HCT116 (cell line): Measurements from ENCODE around the gene MORN5.

Experiments used
- ATF3 ChIP-seq: IDR thresholded peaks from 2 replicates; pipeline ENCODE4 v1.6.1; 2012
- EZH2 ChIP-seq: fragments of 200-600 bp; sonication (generic); IDR thresholded peaks from 2 replicates; pipeline ENCODE4 v1.6.1; 2017; ENCODE audit warnings: antibody characterized with exemption, mixed run types
- MAX ChIP-seq: IDR thresholded peaks from 2 replicates; pipeline ENCODE4 v1.6.1; 2012
- POLR2A ChIP-seq: IDR thresholded peaks from 2 replicates; pipeline ENCODE4 v1.7.0; 2011; ENCODE audit warnings: borderline replicate concordance; ENCODE audit not compliant: insufficient read depth, insufficient read length; ENCODE audit errors: extremely low read depth
- POLR2AphosphoS5 ChIP-seq: IDR thresholded peaks from 2 replicates; pipeline ENCODE4 v1.6.1; 2011; ENCODE audit warnings: mild to moderate bottlenecking, low read depth, low read length, moderate library complexity
- TF ChIP-seq, protein P1 (sequence below), 3 experiments: fragments of 200-600 bp in 1 of 3; sonication (generic) in 1 of 3; IDR thresholded peaks in 2 of 3; conservative IDR thresholded peaks in 1 of 3; 2 replicates each; pipeline ENCODE4 v1.5.1; 2012 to 2017; ENCODE audit warnings: low read depth in 2 of 3, low read length in 2 of 3, antibody characterized with exemption in 1 of 3, borderline replicate concordance in 1 of 3, control low read depth in 1 of 3, mild to moderate bottlenecking in 1 of 3, mixed read lengths in 1 of 3, mixed run types in 1 of 3, moderate library complexity in 1 of 3; ENCODE audit not compliant: insufficient read depth in 1 of 3

DNA sequence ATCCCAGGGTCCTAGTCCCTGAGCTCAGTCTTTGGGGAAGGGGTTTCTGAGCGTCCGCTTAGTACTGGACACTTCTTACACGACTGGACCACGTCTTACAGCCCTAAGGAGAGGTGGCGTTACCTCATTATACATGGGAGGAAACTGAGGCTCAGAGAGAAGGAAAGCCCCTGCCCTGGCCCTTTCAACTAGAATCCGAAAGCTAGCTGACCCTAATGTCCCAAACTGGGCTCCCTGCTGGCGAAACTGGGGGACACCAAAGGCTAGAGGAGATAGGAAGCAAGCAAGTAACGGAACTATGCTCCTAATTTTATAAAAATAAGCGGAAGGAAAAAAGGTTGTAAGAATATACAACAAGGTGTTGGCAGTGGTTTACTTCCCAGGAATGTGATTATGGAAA lies 54.8 kb downstream of the MORN5 start:
- TF ChIP-seq, protein P1, sequence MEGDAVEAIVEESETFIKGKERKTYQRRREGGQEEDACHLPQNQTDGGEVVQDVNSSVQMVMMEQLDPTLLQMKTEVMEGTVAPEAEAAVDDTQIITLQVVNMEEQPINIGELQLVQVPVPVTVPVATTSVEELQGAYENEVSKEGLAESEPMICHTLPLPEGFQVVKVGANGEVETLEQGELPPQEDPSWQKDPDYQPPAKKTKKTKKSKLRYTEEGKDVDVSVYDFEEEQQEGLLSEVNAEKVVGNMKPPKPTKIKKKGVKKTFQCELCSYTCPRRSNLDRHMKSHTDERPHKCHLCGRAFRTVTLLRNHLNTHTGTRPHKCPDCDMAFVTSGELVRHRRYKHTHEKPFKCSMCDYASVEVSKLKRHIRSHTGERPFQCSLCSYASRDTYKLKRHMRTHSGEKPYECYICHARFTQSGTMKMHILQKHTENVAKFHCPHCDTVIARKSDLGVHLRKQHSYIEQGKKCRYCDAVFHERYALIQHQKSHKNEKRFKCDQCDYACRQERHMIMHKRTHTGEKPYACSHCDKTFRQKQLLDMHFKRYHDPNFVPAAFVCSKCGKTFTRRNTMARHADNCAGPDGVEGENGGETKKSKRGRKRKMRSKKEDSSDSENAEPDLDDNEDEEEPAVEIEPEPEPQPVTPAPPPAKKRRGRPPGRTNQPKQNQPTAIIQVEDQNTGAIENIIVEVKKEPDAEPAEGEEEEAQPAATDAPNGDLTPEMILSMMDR (IDR thresholded peaks at IDR 0.05 in 2 of 3, conservative IDR thresholded peaks at IDR 0.05 in 1 of 3; ENCODE audit: borderline replicate concordance in 1 of 3, insufficient read depth in 1 of 3, low read depth in 2 of 3, low read length in 2 of 3), result no peak
- no peak for TF ChIP-seq POLR2A
- no peak for TF ChIP-seq ATF3
- TF ChIP-seq POLR2AphosphoS5, result no peak
- TF ChIP-seq MAX, result no peak
- TF ChIP-seq EZH2, result no peak
